ENCODE results near the gene DENND1B.
"Not testable (repeated sequence)": the region's sequence is repeated elsewhere in the genome, so short reads cannot be mapped to it uniquely, and the experiment has no call there.

Gene DENND1B

GRCh38 chr1:197553281-197553680, 222.0 kb downstream of the DENND1B start:
- no peak for DNase-seq (ENCODE audit: low spot score)

GRCh38 chr1:197546989-197547388, 228.3 kb downstream of the DENND1B start:
- DNase-seq (ENCODE audit: low spot score): no peak

DNA sequence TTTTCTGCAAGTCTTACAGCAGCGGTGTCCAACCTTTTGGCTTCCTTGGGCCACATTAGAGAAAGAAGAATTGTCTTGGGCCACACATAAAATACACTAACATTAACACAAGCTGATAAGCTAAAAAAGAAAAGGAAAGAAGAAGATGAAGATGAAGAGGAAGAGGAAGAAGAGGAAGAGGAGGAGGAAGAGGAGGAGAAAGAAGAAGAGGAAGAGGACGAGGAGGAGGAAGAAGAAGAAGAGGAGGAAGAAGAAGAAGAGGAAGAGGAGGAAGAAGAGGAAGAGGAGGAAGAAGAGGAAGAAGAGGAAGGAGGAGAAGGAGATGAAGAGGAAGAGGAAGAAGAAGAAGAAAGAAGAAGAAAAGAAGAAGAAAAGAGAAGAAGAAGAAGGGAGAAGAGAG, 230.7 kb downstream of the DENND1B start:
- DNase-seq (ENCODE audit: low spot score): no peak

DNA sequence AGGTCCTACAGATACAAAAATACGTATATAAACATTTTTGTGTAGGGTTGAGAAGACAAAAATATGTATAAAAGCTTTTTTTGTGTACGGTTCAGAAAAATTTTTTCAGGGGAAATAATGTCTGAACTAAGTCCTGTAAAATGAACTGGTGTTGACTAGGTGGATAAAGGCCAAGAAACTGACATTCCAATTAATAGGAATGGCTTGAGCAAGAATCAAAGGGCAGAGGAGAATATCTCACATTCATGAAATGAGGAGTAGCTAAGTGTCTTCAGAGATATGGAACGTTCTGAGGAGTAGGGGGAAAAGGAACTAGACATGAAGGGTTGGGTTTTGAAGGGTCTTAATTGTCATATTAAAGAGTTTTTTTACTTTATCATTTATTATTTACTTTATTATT, 231.2 kb downstream of the DENND1B start:
- DNase-seq (ENCODE audit: low spot score): no peak

- no peak for DNase-seq (ENCODE audit: low spot score)
These were observed 233.9 kb downstream of the DENND1B start for GRCh38 chr1:197541411-197541810.

DNA sequence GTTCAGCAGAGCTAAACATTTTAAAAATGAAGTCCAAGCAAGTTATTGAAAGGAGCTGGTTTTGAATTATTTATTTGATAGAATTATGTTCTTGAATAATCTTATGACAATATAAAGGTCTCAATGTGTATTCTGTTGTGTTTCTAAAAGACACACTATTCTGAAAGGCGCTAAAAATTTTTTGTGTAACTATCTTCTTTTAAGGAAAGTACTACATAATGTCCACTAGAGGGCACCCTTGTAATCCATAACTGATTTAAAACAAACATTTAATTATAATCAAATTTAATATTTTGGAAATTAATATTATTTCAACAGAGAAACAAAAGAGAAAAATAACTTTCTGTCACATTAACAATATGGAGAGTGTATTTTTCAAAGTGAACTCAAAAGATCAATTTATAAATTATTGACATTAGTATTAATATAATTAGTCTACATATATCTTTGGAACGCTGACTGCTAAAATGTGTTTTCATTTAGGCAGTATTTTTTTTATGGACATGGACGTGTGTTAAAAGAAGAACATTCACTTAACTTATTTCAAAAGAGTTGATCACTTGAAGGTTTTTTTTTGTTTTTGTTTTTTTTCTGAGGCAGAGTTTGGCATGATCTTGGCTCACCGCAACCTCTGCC, 248.4 kb downstream of the DENND1B start:
- peak; percentile 27 for DNase-seq (ENCODE audit: low spot score)

- peak; percentile 41 for DNase-seq (ENCODE audit: low spot score)
These were observed 254.1 kb downstream of the DENND1B start for GRCh38 chr1:197521118-197521739.

GRCh38 chr1:197519741-197520334, 255.4 kb downstream of the DENND1B start:
- peak; percentile 31 for DNase-seq (ENCODE audit: low spot score)

DNA sequence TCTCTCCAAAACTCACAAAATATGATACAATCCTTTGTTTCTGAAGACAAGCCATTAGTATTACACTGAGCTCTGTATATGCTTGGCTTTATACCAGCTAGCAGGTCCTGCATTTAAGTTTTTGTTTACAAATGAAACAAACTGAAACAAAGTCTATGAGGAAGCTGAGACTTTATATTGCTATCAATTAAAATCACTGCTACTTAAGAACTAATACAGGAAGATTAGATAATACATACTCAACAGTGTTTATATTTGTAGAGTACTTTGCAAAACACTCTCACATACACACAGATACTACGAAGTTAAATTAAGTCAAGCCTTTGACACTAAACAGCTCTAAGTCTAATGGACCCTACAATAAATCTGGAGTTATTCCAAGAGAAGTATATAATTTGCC, 259.9 kb downstream of the DENND1B start:
- DNase-seq (ENCODE audit: low spot score): no peak

- DNase-seq (ENCODE audit: low spot score): no peak
These were observed 264.4 kb downstream of the DENND1B start for GRCh38 chr1:197510691-197511378.

DNA sequence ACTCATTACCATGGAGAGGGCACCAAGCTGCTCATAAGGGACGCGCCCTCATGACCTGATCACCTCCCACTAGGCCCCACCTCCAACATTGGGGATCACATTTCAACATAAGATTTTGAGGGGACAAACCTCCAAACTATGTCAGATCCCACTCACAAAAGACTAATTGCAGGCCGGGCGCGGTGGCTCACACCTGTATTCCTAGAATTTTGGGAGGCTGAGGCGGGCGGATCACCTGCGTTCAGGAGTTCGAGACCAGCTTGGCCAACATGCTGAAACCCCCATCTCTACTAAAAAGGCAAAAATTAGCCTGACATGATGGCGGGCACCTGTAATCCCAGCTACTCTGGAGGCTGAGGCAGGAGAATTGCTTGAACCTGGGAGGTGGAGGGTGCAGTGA, 278.6 kb downstream of the DENND1B start:
- no peak for DNase-seq (ENCODE audit: low spot score)

GRCh38 chr1:197491505-197491904, 283.8 kb downstream of the DENND1B start:
- DNase-seq (ENCODE audit: low spot score): not testable (repeated sequence)

DNA sequence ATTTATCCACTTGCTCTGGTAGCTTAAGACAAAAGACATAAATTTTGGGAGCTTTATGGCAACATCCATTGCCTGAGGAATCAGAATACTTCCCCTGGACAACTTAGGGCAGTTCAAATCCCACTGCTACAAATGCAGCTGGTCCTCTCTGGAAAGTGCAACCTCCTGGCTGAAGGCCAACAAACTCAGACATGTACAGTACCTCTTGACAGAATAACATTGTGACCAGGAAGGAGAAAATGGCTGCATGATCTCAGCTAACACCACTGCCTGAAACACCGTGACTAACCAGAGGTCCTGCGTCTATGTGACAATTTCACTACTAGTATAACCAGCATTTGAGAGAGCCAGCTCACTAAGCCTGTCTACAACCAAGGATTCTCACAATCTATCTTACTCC, 288.3 kb downstream of the DENND1B start:
- DNase-seq (ENCODE audit: low spot score): no peak

- DNase-seq (ENCODE audit: low spot score): no peak
These were observed 289.5 kb downstream of the DENND1B start for GRCh38 chr1:197485790-197486189.

GRCh38 chr1:197481101-197481500, 294.2 kb downstream of the DENND1B start:
- DNase-seq (ENCODE audit: low spot score): peak; percentile 19

- no peak for DNase-seq (ENCODE audit: low spot score)
These were observed 294.8 kb downstream of the DENND1B start for GRCh38 chr1:197480446-197480845.

DNA sequence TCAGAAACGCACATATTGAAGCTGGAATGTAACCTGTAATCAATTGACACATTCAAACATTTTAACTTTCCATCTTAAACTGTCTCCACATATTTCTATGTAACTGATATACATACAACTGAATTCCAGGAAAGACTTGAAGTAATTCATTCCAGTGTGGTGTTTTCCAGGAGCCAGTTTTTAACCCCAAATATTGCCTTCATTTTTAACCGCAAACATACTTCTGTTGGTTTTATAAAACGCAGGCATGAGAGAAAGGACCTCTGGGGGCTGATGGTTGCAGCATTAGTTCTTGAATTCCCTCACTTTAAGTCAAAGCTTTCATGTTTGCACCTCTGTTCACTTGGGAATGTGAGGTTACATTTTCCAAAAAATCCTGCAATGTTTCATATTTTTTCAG, 303.1 kb downstream of the DENND1B start:
- no peak for DNase-seq (ENCODE audit: low spot score)

GRCh38 chr1:197471248-197471985, 303.9 kb downstream of the DENND1B start:
- DNase-seq (ENCODE audit: low spot score): no peak

DNA sequence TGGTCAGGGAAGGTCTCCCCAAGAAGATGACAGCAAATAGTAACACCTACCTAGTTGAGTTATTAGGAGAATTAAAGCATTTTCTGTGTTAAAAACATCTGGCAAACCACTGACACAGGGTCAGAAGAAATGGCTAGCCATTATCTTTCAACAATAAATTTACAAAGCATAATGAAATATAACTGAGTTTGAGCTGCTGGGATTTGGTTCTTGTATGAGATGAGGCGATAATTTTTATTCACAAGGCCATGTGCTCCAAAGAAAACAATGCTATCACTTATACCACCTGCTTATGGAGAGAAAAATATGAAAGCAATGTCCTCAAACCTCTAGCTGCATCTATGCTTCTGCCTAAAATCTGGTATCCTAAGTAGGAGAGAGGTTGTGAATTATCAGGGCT, 304.9 kb downstream of the DENND1B start:
- DNase-seq (ENCODE audit: low spot score): no peak

DNA sequence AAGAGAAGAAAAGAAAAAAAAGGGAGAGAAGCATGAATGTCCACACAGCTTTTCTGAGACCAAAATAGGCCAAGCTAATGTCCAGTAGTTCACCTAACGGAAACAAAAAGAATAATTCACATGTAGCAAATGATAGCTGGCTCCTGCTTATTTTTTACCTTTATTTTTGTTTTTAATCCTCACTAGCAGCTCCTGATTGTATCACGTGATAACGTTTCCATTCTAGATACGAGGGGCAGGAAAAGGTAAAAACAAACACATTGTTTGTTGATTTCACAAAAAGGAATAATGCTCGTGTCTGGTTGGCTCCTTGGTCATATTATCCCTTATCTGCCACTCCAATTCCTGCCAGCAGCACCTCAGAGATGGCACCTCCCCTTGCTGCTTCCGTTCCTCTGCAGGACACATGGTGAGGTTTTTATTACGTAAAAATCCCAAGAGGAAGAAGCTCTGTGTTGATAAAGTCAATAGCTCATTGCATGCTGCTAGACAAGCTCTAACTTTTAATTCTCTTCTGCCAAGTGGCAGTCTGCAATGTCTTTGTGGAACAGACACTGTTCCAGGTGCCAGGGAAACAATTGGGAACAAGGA, 305.6 kb downstream of the DENND1B start:
- no peak for DNase-seq (ENCODE audit: low spot score)

DNA sequence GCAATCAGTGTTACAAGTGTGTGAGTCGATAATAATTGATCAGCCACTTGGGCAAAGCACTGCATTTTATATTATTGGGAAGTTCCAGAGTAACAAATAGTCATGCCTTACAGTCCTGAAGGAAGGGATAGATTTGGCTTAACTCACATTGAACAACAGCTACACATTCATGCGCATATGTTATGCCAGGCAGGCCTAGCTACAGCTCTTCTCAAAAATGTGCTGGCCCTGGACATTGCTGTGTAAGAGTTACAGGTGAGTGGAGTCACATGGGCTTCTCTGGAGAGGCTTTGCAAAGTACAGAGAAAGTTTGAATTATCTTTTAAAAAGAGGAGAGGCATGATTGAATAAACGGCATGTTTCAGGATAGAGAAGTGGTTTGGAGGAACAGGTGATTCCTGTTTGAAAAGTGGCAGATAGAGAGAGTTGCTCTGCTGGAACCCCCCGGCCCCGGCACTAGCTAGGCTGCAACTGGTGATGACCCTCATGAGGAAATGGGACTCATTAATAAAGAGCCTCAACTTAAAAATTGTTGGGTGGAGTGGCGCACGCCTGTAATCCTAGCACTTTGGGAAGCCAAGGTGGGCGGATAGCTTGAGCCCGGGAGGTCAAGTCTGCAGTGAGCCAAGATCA, 306.6 kb downstream of the DENND1B start:
- no peak for DNase-seq (ENCODE audit: low spot score)

All from AG08395 (cell line).